GM15510 (cell line): Measurements from ENCODE around the gene SLC44A5.

ENCODE experiments used
- POLR2A ChIP-seq: IDR thresholded peaks from 3 replicates; pipeline ENCODE4 v1.6.1; 2011; ENCODE audit warnings: borderline replicate concordance; ENCODE audit not compliant: insufficient read length; ENCODE audit errors: extremely low read depth

Gene SLC44A5

GRCh38 chr1:75611014-75611413, at the start of gene SLC44A5:
Gene SLC44A5, minus strand, starts transcription at chr1:75611114. Its CDS starts 69,667 bp downstream, at chr1:75541447.
- no peak for TF ChIP-seq POLR2A

GRCh38 chr1:75655931-75656330, 45.0 kb upstream of the SLC44A5 start:
- TF ChIP-seq POLR2A, result no peak

- no peak for TF ChIP-seq POLR2A
Observed at GRCh38 chr1:75643460-75643859, 32.5 kb upstream of the SLC44A5 start.

GRCh38 chr1:75641325-75641724, 30.4 kb upstream of the SLC44A5 start:
- no peak for TF ChIP-seq POLR2A

- no peak for TF ChIP-seq POLR2A
Observed at GRCh38 chr1:75640137-75640536, 29.2 kb upstream of the SLC44A5 start.

- no peak for TF ChIP-seq POLR2A
Observed at GRCh38 chr1:75632350-75632949, 21.5 kb upstream of the SLC44A5 start.

- TF ChIP-seq POLR2A, result no peak
Observed at GRCh38 chr1:75630998-75631397, 20.1 kb upstream of the SLC44A5 start.

GRCh38 chr1:75630004-75630594, 19.2 kb upstream of the SLC44A5 start:
- TF ChIP-seq POLR2A, result no peak

- no peak for TF ChIP-seq POLR2A
Observed at GRCh38 chr1:75625795-75626194, 14.9 kb upstream of the SLC44A5 start.

GRCh38 chr1:75618382-75618781, 7.5 kb upstream of the SLC44A5 start:
- TF ChIP-seq POLR2A, result no peak

GRCh38 chr1:75616436-75617433, 5.8 kb upstream of the SLC44A5 start:
- TF ChIP-seq POLR2A, result no peak

- no peak for TF ChIP-seq POLR2A
Observed at GRCh38 chr1:75615613-75616435, 4.9 kb upstream of the SLC44A5 start.

- no peak for TF ChIP-seq POLR2A
Observed at GRCh38 chr1:75614399-75614756, 3.5 kb upstream of the SLC44A5 start.

- TF ChIP-seq POLR2A, result no peak
Observed at GRCh38 chr1:75613916-75614315, 3.0 kb upstream of the SLC44A5 start.
